UCSD-AML1 (cell line): Measurements from ENCODE around the gene BRWD1.

Experiments used
- DNase-seq: peaks from one replicate; lab custom pipeline; 2025; ENCODE audit not compliant: unreplicated experiment; lab: John Stamatoyannopoulos, UW

The BRWD1 gene

DNA sequence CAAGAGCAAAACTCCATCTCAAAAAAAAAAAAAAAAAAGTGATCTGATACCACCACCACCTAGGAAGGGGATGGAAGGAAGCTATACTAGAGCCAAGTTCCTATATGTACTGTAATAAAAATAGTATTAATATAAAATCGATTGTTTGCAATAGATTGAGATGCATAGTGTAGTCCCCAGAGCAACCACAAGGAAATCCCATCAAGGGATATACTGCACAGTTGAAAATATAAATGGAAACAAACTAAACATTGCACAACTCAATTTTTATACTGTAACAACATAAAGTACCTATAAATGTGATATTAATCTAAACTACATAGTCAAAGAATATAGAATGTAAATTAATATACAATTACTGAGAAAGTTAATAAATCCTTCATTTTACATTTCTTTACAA, 109.3 kb downstream of the BRWD1 start:
- DNase-seq: no peak

DNA sequence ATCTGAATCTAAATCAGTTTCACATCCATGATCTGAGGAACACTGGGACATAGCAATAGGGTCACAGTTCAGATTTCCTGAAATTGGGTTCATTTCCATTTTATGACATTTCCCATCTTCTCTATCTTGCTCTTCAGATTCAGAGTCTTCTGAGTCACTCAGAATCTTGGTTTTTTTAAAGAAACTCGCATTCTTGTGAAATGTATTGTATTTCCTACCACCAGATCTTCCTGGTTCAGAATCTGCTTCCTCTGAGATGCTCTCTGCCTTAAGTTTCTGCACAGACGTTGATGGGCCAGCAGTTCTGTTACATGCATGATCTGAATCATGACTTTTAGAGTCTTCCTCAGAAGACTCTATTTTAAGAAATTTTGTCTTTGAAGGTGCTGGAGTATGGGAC, 114.6 kb downstream of the BRWD1 start:
- DNase-seq: no peak

DNA sequence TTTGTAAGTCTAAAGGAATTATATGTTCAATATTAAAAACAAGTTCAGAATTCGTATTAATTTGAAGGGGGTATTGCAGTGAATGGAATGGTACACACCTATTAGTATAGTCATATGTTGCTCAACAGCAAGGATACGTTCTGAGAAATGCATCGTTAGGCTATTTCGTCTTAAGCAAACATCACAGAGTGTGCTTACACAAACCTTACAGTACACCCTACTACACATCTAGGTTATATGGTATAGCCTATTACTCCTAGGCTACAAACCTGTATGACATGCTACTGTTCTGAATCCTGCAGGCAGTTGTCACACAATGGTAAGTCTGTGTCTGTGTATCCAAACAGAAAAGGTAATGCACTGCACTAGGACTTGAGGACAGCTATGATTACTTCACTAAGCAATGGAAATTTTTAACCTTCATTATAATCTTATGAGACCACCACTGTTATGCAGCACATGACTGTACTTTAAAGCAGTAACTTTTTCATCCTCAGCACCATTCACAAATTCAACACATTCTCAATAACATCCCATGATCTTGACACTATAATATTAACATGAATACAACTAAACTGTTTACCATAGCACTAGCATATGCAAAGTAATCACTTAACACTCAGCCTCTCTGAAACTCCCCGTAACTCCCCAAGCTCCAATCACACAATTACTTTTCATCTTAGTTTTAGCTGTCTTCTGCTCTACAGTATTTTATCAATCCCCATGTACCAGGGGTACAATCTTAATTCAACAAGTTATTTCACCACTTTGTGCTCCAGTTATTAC, 115.8 kb downstream of the BRWD1 start:
- DNase-seq: no peak

DNA sequence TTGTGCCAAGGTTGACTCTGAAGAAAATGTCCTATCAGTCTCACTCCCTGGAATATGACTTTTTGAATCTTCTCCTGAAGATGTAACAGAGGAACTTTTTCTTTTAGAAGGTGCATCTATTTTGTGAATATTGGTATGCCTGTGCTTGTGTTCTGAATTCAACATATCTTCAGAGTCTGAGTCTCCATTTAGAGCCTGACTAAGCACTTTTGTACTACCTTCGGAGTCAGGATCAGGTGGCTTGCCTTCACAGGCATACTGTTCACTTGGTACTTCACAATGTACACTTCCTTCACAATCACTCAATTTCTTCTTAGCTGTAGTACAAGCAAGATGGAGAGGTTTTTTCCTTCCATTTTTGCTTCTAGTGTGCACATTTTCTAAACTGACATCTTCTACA, 116.6 kb downstream of the BRWD1 start:
- no peak for DNase-seq

DNA sequence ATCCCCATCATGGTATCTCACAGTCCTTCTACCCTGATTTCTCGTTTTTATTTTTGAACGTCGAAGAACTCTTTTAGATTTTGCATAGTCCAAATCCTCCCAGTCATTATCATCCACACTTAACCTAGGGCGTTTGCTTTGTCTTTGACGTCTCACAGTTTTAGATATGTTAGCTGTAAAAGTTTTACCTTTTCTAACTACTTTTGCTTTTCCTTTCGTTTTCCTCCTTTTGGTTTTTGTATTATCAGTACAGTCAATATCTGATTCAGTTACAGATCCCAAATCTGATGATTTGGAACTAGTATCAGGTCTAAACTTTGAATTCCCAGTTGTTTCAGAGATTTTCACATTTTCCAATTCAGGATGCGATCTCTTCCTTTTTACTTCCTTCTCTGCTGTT, 117.1 kb downstream of the BRWD1 start:
- no peak for DNase-seq

DNA sequence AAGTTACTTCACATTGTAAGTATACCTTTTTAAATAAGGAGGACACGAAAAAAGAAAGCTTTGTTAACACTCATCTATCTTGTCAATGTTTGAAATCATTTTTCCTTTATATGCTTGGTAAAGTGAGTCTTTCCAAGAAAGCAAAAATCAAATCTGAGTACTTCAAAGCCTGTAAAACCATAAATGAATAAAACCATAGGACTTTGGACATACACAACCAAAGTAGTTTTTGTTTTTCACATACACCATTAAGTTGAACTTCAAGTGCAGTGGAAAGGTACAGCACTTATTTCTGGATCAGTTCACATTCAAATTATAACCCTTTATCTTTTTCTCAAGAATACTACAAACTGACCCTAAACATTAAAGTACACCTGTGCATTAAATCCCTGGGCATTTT, 120.1 kb downstream of the BRWD1 start:
- DNase-seq: no peak

DNA sequence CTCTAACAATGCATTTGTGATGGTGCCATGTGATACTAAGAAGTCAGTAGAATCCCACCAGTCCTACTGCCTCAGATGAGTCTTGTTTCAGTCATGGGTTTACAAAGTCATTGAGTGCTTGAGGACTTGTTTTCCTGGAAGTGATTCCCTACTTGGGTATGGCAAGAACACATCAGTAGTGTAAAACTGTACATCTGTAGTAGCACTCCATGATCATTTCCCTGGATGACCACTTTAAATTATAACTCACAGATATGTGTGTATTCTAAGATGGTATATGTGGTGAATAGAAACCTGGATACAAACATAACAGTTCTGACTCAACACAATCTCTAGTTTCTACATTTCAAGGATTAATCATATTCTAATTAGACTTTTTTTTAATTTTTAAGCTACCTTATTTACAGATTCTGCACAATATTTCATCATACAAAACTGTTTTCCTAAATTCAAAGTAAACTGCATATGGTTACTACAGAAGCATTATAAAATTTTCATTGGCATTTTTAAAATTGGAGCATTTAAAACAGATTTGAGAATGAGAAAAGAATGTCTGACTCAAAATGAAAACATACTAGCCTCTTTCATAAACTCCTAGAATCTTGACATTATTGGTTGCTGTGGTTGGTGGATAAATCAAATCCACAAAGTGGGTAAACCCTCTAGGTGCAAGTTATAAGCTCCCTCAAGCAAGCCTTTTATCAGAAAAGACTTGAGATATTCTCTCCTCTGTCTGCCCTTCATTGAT, 123.4 kb downstream of the BRWD1 start:
- DNase-seq: no peak

DNA sequence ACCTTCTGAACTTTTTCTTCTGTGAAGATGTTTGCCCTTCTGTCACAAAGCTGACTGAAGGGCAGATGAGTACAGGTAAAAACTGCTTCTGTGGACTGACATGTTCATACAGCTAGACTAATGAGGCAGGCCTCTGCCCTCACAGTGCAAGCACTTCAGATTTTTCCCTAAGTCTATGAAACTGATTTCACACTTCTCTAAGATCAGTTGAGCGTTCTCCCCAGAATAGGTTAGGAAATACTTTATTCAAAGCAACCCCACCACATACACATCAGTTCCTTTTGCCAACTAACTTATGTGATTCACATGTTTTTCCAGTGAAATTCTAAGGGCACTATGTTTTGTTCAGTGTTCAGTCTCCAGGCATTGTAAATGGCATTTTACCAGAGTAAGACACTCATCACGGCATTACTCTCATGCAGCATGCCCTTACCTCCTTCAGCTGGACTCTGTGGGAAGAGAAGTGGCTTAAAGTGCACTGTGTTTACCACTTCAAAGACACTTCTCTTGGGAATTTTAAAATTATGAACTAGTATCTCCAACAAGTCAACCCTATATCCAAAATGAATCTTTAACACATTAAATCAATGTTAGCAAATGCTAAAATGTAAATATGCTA, 124.8 kb downstream of the BRWD1 start:
- no peak for DNase-seq

DNA sequence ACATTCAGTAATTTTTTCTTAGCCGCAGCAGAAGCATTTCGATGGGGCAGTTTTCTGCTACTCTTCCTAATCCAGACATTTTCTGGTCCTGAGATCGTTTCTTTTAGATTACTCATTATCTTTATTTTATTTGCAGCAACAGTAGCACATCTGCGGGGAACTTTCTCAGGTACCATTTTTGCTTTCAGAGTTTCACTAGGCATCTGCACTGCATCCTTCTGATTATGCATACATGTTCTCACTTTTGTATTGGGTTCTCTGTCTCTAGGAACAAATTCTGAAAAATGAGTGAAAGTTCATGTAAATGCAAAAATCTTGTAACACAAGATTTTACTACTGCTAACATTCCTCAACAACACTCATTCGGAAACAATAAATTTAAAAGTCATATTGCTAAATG, 126.3 kb downstream of the BRWD1 start:
- no peak for DNase-seq

DNA sequence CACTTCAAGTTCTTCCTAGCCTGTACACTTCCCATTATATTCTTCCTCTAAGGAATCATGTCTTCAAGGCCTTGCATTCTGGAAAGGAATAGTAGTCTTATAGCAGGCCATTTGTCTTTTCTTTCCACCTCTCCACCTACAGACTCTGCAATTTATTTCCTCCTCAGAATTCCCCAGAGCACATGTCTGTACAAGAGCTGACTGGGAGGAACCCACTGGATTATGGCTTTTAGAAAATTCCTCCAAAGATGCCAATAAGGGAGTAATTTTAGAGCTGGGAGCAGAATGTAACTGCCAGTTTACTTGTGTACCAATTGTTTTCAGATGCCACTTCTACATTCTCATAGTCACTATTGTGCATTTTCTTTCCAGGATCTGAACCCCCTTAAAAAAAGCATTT, 126.8 kb downstream of the BRWD1 start:
- no peak for DNase-seq

DNA sequence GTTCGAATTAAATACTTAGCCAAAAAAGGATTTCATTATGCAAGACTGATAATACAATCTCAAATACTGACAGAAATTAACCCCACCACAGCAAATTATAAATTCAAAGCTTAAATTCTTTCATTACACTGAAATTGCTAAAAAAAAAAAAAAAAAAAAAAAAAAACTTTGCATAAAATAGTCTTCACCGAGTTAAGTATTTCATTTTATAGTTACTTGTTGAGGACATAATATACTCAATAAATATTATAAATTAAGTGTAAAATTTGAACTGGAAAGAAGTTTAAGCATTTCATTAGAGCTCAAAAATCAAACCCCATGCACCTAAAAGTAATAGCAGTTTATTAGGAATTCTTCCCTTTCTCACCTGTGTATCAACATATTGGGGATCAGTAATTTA, 128.3 kb downstream of the BRWD1 start:
- DNase-seq: no peak

DNA sequence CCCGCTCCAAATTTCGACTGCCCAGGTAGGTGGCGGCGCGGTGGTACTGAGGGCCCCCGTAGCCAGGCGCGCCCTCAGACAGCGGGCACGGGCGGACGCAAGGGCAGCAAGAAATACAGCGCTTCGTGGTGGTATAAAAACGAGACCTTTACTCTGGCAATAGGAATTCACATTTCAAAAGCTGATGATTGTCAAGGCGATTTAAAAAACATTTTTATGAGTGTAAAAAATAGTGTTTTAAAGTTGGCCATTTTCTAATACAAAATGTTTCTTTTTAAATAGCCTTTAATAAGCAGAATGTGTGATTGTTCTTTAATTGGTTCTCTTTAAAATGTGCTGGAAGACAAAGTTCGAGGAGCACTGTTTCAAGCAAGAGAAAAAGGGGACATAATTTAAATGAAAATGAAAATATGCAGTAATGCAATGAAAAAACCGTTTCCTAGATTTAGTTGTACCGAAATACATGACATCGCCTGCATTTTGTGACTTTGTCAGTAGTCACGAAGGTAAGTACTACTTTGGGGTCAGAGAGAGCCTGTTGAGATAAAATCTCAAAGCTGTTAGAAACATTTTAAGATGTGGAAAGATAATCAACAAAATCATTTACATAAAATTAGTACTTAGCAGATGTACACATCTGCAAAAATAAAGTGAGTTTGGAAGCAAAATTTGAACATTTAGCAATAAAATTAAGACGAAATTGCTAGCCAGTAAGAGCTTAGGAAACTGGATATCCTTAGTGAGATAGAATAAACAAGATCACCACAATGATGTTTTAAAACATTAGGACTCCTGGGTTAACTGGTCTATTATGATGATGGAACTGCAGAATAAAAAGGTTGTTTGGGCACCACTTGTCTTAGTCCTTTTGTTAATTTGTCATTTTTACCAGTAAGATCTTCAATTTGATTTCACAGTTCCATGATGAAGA, 129.1 kb downstream of the BRWD1 start:
- no peak for DNase-seq

DNA sequence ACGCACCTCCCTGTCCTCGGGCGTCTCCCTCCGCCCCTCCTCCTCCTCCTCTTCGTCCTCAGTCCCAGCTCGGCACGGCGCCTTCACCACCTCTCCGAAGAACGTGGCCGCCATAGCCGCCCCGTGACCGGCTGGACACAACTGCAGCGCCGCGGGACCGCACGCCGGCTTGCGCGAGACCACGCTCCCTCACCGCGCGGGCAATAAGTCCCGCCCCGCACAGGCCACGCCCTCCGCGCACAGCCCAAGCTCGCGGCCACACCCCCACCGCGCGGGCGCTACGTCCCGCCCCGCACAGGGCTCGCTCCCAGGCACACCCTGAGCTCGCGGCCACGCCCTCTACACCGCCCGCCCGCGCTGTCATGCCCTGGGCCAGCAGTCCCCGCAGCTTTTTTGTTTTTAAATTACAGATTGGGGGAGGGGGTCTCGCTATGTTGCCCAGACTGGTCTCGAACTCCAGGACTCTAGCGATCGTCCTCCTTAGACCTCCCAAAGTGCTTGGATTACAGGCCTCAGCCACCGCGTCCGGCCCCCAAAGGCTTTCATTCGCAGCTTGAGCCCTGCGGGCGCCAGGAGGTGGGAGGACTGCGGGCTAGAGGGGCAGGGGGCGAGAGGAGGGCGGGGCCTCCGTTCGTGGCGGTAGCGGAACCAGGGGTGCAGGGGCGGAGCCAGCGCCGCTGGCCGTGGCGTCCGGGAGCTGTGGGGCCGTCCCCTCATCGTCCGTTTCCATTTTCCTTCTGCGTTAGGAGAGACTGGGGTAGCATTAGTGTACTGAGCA, 130.0 kb downstream of the BRWD1 start, which contains the start of gene PSMG1:
Gene PSMG1, minus strand, starts transcription at position 180 of the 778 bp plus-strand sequence. Its CDS starts 66 bp downstream, at position 114.
- DNase-seq: peak; percentile 97

DNA sequence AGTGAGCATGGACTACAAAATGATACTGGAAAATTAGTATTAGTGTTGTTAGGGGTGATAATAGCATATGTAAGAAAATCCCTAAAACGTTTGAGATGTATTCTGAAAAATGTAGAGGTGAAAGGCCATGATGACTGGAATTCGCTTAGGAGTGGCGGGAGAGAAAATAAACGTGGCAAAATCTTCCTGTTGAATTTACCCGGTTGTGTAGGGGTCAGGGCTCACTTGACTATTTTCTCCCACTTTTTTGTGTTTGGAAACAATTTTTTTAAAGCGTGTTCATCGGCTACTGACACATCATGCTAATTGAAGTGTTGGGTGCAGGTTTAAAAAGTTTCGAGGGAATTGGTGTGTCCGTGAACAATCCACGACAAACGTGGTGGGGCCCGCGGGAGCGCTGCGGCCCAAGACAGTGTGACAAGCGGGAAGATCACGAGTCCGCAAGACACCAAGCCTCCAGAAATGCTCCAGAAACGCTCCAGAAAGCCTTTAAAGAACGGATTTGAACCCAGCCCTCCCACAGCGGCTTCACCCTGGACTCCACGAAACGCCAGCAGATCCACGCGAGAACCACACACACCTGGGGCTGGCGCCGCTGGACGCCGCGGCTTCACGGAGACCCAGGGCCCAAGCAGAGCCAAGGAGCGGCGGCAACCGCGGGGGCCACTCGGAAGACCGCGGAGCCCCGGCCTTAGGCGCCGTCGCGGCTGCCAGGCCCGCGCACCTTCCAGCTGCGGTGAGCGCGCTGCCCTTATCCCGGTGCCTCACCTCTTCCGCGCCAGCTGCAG, 130.8 kb downstream of the BRWD1 start:
- DNase-seq: no peak

DNA sequence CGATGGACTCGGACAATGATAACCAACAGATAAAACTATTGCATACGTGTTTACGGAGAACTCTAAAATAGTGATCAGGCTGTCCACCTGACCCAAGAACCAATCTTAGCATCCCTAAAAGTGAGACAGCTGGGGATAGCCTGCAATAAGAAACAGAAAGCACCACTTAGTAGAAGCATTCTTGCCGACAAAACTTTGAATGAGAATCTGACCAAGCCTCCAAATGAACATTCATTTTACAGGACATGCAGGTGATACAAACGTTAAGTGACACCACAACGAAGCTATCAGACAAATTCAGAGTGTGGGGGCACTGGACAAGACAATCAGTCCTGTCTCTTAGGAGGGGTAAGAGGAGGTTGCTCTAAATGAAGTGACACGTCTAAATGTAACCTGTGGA, 131.4 kb downstream of the BRWD1 start:
- DNase-seq: no peak

DNA sequence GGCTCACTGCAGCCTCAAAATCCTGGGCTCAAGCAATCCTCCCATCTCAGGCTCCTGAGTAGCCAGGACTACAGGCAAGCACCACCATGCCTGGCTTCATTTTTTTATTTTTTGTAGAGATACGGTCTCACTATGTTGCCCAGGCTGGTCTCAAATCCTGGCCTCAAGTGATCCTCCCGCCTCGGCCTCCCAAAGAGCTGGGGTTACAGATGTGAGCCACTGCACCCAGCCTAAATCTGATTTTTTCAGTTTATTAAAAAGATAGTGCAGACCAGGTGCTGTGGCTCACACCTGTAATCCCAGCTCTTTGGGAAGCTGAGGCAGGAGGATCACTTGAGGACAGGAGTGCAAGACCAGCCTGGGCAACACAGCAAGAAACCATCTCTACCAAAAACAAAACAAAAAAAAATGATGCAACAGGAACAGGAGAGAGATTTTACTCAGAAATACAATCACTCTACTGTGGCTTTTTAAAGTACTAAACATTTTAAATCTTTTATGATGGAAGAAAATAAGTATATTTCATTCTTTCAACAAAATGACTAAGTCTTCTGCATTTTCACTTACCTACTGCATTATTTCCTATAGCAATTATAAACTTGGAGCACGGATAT, 132.1 kb downstream of the BRWD1 start:
- no peak for DNase-seq

DNA sequence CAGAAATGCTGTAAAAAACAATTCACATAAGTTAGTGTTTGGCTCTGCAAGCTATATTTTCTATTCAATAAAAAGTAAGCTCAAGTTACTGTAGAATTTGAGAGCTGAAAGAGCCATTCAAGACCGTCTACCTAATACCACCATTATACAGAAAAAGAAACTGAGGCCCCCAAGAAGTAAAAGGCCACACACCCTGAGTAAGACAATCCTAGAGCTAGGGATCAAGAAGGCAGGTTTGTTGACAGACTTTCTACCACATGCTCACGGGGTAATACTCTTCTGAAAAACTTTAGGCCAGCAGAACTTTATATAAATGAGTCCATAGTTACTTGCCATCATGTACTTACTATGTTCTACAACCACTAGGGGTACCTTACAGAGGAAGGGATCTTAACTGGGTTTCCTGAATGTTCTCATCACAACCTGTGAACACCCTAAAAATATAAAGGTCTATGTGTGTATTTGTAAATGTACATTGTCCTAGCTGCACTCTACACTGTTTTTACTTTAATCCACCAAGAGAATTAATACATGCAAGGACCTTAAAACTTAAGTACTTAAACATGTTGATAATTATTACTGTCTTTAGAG, 132.9 kb downstream of the BRWD1 start:
- DNase-seq: no peak

DNA sequence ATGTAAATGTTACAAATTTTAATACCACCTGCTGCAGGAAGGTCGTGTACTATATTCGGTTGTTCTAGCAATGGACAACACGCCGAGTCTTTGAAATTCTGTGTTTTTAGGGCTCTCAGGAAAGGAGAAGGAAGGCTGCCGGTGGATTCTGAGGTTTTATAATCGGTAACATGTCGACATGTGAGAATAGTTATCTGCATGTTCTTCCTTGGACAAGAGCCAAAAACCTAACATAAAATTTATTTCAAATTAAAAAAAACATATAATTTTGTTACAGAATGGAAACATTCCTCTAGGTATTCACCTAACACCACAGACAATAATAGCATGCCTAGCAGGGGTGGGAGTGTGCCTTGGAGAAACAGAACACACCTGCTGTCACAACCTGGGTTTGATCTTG, 135.0 kb downstream of the BRWD1 start:
- no peak for DNase-seq

DNA sequence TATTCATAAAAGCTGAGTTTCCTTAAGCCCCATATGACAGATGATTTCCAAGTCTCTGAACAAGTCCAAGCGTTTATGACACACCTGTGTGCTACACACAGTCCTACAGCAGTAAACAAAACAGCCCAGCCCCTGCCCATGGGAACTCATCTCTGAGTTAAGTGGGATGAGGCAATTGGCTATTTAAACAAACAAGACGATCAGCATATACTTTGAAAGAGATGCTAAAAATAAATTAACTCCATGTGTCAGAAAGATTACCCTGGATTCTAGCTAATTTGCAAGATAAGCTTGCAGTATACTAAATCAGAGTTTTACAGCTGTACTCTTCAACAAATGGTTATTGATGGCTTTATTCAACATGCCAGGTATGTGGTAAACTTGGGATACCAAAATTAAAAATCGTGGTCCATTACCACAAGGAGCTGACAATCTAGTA, 137.1 kb downstream of the BRWD1 start:
- no peak for DNase-seq
